GM18909 (cell line): ENCODE results near the gene CAPN8.

Experiments used
- ATAC-seq: cut with Tn5 transposase; IDR thresholded peaks from one replicate; pipeline ENCODE4 v1.9.1; 2021; ENCODE audit warnings: mild to moderate bottlenecking; ENCODE audit not compliant: unreplicated experiment, poor library complexity

The CAPN8 gene

DNA sequence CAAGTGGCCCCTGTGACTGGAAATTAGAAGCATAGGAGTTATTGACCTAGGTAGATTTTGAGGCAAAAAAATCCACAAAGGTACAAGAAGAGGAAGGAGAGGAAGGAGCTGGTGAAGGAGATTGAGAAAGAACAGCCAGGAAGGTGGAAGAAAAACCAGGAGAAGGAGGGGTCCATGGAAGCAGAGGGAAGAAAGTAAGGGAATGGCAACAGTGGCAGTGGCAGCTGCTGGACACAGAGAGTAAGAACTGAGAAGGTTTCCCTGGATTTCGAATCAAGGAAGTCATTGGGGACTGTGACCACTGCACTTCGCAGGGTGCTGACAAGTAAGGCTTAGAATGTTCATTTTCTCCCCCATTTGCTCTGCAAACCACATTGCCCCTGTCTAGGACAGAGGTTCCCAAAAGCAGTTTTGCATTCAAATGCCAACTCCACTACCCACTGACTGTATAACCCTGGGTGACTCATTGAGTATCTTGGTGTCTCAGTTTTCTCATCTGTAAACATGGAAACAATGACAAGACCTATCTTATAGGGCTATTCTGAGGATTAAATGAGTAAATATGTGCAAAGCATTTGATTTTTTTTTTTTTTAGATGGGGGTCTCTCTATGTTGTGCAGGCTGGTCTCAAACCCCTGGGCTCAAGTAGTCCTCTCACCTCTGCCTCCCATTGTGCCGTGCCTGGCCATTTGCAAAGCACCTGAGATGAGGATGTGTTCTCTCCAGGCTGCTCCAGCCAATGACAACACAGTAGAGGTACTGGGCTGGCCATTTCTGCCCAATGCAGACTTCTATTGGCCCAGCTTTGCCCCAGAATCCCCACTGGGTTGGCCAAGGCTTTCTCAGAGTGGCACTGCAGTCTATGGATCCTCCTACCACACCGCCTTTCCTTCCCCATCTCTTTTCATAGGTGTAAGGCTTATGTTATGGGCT is 37.5 kb upstream of the CAPN8 start:
- no peak for ATAC-seq

- no peak for ATAC-seq
Observed at GRCh38 chr1:223700942-223701637, 35.6 kb upstream of the CAPN8 start.

DNA sequence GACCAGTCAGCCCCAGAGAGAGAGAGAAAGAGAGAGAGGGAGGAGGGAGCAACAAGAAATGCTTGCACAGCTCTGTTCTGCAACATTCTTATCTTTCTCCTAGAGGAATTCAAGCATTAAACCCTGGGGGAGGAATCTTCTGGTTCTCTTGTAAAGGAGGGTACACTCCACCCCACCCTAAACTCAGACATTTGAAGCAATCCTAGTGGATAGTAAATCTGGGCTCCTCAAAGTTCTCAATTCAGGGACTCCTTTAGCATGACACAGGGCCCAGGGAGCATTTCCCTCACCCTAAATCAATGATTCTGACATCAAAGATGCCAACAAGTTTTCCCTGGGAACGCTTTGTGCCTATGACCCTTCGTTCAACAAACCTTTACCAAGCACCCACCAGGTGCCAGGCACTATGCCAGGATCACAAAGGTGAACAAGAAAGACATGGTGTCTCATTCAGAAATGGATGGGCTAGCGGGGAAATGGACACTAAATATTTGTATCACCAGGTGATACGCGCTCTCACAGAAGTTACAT is 35.0 kb upstream of the CAPN8 start:
- no peak for ATAC-seq

DNA sequence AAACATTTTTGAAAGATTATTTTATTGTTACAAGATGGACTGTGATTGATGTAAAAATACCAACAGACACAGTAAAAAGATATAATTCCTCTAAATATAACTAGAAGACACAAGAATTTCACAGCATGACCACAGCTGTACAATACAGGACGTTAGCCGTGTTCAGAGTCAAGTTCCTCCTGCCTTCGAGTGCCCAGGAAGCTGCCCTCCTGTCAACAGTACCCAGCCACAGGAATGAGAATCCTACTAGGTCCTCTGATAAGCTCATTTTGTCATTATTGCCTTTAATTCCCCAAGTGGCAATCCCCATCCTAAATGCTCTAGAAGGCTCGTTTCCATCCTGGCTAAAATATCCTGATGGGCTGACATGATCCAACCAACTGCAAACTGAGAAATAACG is 30.4 kb upstream of the CAPN8 start:
- ATAC-seq, result no peak

GRCh38 chr1:223695014-223695548 is 29.6 kb upstream of the CAPN8 start:
- ATAC-seq, result no peak

- ATAC-seq, result no peak
Observed at GRCh38 chr1:223691121-223691520, 25.6 kb upstream of the CAPN8 start.

DNA sequence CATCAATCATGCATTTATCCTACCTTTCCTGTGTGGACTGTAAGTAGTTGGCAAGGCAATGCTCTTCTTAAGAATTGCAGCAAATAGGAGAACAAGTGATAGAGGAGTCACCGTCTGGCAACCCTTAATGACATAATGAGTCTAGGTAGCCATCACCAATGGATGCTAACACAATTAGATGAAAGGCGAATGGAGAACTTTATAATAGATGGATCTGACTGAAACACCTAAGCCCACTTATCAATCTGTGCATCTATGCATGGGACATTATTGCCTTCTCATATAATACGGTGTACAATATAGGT is 18.9 kb upstream of the CAPN8 start:
- no peak for ATAC-seq

GRCh38 chr1:223683586-223684487 is 18.3 kb upstream of the CAPN8 start:
- ATAC-seq, result no peak

DNA sequence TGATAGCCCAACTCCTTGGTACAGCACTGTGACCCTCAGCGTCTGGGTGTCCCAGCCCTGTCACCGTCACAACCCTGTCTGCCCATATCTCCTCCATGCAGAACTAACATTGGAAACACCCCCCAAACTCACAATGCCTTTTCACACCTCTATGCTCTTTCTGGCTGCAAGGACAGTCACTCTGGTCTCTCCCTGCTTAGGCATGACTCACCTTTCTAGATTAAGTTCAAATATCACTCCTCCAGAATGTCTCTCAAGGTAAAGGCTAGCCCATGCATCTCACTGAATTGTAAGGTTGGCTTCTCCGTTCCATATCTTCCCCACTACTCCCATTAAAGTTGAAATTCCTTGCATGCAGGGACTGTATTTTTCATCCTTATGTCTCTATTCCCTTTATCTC is 17.0 kb upstream of the CAPN8 start:
- ATAC-seq, result no peak

GRCh38 chr1:223680188-223680587 is 14.7 kb upstream of the CAPN8 start:
- ATAC-seq, result no peak

DNA sequence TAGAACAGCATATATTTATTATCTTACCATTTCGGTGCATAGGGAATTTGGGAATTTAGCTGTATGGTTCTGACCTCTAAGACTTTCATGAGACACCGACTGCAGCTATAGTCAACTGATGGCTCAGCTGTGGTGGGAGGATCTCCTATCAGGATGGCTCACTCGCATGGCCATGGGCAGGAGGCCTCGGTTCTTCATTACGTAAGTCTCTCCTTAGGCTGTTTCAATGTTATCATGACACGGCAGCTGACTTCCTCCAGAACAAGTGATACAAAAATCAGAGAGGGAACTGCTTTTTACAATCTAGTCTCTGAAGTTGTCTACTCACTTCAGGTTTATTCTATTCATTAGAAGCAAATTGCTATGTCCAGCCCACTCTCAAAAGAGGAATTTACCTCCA is 13.3 kb upstream of the CAPN8 start:
- no peak for ATAC-seq

- ATAC-seq, result no peak
Observed at GRCh38 chr1:223674119-223674890, 8.8 kb upstream of the CAPN8 start.

GRCh38 chr1:223670458-223671159 is 5.1 kb upstream of the CAPN8 start:
- no peak for ATAC-seq

GRCh38 chr1:223669003-223669795 is 3.7 kb upstream of the CAPN8 start:
- ATAC-seq, result no peak

DNA sequence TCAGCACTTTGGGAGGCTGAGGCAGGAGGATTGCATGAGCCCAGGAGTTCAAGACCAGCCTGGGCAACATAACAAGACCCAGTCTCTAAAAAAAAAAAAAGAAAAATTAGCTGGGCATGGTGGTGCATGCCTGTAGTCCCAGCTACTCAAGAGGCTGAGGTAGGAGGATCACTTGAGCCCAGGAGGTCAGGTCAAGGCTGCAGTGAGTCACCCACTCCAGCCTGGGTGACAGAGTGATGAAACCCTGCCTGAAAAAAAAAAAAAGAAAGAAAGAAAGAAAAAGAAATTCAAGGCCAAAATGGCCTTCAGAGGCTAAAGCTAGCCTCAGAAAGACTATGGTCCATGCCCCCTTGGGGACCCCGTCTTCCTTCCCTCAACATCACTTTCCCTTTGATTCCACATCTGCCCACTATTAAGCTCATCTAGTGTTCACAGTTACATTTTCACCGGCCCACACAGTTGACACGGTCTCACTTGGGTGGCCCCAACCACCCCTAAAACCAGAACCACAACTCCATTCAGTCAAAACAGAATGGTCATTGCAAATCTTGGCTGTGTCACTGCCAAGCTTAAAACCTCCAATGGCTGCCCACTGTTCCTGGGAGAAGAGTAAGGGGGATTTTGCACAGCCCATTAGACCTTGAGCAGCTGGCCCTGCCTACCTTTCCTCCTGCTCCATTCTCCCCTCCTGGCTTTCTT is 2.1 kb upstream of the CAPN8 start:
- no peak for ATAC-seq

GRCh38 chr1:223664106-223664505 is 1.4 kb downstream of the CAPN8 start:
- ATAC-seq, result no peak

DNA sequence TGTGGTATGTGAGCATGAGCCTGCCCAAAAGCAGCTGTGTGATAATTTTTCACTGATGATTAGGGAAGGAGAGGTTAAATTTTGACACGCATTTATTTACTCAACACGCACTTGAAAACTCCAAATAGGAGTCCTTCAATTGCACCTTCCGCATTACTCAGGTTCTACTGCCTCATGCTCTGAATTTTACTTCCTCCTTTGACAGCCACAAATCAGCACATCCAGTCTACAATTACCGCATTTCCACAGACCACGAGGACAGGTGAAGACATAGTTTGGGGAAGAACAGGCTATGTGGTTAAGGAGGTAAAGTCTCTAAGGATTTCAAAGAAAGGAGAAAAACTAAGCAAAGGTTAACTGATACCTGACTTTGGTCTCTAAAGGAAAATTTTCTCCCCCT is 2.6 kb downstream of the CAPN8 start:
- no peak for ATAC-seq

DNA sequence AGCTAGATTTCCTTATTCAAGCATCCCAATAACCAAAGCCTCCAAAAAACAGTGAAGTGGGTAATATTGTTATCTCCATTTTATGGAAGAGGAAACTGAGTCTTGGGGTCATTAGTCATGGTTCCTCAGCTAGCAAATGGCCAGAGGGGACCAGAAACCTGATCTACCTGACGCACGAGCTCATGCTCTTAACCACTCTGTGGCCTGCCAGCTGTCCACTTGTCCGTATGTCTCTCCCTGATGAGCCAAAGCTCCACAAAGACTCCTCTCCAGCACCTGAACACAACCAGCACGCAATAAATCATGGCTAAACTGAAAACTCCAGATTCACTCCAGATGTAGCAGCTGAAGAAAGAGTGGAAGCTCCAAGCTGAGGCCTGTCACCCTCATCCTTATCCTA is 5.8 kb downstream of the CAPN8 start:
- no peak for ATAC-seq
